Activated CD8-positive, alpha-beta memory T cell treated with anti-CD3 and anti-CD28 coated beads, Interleukin-2, amount 50 U/mL, for 48 hours (primary cell): ENCODE measurements around the gene OPCML.

Experiments used
- DNase-seq: peaks from one replicate; pipeline ENCODE4 v3.0.0-alpha.2; 2020

OPCML gene

DNA sequence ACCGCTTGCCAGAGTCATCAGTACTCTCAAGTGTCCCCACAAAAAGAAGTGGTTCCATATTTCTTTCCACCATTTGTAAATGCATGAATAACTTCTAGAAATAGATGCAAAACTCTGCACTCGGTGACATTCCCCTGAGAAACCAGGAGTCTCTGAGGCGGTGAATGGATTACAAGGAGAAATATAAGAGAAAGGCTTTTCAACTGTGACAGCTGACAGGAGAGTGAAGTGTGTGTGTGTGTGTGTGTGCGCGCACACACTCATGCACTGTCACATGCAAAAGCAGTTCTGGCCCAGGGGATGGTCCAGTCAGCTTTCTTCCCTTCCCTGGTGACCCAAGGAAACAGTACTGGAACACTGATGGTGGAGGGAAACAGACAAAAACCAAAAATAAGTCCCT is 710.0 kb downstream of the OPCML start:
- no peak for DNase-seq

DNA sequence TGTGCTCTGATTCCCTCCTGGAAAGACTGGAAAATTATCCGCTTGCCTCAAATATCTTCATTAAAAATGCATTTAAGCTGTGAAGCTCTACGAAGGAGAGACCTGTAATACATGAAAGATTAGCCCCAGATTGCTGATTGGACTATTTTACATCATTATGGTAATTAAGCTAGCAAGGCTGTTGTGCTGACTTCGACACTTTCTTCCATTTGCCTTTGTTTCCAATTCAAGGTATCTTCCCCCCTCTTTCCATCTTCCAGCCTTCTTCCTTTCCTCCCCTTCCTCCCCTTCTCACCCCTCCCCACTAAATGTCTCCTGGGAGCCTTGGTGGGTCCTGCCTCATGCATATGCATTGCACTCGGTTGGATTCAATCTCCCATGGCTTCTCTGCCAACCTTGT is 710.8 kb downstream of the OPCML start:
- DNase-seq, result no peak

- DNase-seq, result no peak
Observed at GRCh38 chr11:132821014-132821413, 711.3 kb downstream of the OPCML start.

DNA sequence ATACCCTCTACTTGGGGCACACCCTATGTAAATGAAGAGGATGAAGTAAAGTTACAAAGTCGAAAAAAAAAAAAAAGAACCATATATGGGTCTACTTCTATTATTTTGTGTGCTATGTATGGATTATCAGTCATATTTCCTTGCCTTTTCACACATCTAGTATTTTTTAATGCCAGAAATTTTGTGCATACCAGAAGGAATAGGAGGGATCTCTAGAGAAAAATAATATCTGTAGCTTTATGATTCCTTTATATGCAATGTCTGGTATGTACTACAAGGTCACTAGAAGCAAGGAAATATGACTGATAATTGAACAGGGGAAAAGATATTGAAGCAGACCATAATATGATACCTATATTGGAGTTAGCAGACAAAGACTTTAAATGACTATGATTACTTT is 713.4 kb downstream of the OPCML start:
- no peak for DNase-seq

GRCh38 chr11:132817387-132817786 is 714.9 kb downstream of the OPCML start:
- no peak for DNase-seq

DNA sequence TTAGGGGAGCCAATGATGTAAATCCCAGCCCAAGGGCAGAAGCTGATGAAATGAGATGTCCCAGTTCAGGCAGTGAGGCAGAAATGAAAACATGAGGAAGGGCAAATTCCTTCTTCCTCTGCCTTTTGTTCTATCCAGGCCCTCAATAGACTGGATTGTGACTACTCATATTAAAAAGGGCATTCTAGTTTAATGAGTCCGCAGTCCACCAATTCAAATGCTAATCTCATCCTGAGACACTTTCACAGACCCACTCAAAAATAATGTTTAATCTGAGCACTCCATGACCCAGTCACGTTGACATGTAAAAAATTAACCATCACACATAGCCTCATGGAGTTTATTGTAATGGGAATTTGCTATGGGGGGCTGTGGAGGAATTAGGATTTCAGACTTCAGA is 717.9 kb downstream of the OPCML start:
- no peak for DNase-seq

- DNase-seq, result no peak
Observed at GRCh38 chr11:132811649-132812048, 720.7 kb downstream of the OPCML start.

GRCh38 chr11:132809070-132809469 is 723.2 kb downstream of the OPCML start:
- no peak for DNase-seq

GRCh38 chr11:132804258-132804657 is 728.0 kb downstream of the OPCML start:
- DNase-seq, result no peak

- DNase-seq, result no peak
Observed at GRCh38 chr11:132803436-132803835, 728.9 kb downstream of the OPCML start.

DNA sequence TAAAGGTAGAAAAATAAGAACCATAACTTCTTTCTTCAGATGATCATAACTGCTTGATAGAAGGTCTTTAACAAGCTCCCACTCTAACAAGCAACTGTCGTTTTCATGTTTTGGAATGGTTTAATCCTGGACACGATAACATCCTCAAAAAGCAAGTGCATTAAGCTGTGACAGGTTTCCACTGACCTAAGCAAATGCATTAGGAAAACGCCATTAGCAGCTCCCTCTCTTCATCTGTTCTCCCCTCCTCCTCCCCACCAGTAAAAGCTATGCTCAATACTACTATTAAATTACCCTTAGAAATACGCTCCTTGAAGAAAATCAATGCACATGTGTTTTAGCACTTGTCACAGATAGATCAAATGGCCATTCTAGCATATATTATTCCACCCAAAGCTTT is 729.4 kb downstream of the OPCML start:
- DNase-seq, result no peak

GRCh38 chr11:132793831-132794230 is 738.5 kb downstream of the OPCML start:
- DNase-seq, result no peak

- no peak for DNase-seq
Observed at GRCh38 chr11:132792341-132793140, 739.8 kb downstream of the OPCML start.

DNA sequence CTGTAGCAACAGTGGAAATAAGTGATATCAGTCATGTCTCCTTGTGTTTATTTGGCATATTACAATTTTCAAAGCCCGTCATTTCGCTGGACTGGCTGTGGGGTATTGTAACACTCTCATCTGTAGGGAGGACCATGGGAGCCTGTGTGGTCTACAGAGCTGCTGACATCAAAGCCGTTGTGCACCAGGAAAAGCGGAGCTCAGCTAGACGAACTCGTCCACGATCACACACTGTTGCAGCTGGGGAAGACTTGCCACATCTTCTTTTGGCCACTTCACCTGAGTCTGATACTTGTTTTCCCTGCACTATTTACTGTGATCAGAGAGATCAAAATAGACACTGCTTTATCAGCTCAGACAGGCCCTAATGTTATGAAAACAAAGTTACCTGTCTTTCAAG is 741.3 kb downstream of the OPCML start:
- DNase-seq, result no peak

DNA sequence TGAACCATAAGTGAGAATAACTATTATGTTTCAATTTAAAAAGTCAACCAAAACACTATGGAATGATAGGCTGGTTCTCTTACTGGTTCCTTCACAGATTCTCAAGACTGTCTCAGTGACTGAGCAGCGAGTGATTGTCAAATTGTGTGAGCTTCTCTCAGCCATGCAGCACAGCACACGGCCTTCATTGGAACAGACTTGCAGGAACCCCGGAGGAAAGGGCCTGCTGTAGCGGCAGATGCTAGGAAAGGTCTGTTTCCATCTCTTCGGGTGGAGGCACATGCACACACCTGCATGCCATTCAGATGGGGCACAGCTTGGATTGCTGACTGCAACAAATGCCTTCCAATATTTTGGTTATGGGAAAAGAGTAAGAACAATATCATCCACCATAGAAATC is 741.8 kb downstream of the OPCML start:
- DNase-seq, result no peak

DNA sequence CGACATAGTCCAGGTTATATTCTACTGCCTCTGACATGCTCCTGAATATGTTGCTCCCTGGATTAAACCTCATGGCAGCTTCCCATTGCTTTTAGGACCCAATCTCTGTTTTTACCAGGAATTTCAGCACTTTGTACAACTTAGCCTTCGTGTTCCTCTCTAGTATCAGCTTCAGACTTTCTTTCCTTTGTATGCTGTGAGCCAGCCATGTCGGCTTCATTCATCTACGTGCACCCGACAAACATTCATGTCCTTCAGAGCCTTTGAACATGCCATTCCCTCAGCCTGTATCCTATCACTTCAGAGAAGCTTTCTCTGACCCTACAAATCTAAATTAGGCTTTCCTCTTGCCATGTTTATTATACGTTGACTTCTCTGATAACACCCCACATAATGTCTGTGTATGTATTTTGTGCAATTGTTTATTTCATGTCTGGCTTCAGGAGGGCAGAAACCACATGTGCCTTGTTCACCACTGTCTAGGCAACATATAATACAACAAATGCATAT is 743.4 kb downstream of the OPCML start:
- DNase-seq, result no peak

GRCh38 chr11:132785878-132786277 is 746.4 kb downstream of the OPCML start:
- DNase-seq, result no peak

DNA sequence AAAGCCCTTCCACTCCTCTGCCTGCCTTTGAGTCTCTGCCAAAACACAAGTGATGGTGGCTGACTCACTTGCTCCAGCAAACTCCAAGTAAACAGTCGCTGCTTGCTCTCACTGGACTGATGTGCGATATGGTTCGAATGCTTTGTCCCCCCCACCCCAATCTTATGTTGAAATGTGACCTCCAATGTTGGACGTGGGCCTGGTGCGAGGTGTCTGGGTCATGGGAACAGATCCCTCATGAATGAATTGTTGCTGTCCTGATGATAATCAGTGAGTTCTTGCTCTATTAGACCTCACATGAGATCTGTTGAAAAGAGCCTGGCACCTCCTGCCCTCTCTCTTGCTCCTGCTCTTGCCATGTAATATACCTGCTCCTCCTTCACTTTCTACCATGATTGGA is 747.9 kb downstream of the OPCML start:
- DNase-seq, result no peak

GRCh38 chr11:132782102-132782501 is 750.2 kb downstream of the OPCML start:
- DNase-seq, result no peak

GRCh38 chr11:132780046-132780445 is 752.3 kb downstream of the OPCML start:
- no peak for DNase-seq

GRCh38 chr11:132779497-132779896 is 752.8 kb downstream of the OPCML start:
- DNase-seq, result no peak

GRCh38 chr11:132777067-132777975 is 755.0 kb downstream of the OPCML start:
- DNase-seq, result no peak

GRCh38 chr11:132773751-132774150 is 758.5 kb downstream of the OPCML start:
- no peak for DNase-seq
